Loucy (cell line): ENCODE measurements around the gene TMEM238.

Experiments used
- EZH2phosphoT487 ChIP-seq: fragments of 200-600 bp; IDR thresholded peaks from 2 replicates; pipeline ENCODE4 v1.6.1; 2018; ENCODE audit warnings: antibody characterized with exemption, mild to moderate bottlenecking, moderate library complexity, borderline replicate concordance
- TF ChIP-seq, protein P1 (sequence below): fragments of 200-600 bp; sonication (generic); conservative IDR thresholded peaks from 2 replicates; pipeline ENCODE4 v1.5.1; 2014; ENCODE audit warnings: mild to moderate bottlenecking, antibody characterized with exemption, low read length

- TF ChIP-seq, protein P1, sequence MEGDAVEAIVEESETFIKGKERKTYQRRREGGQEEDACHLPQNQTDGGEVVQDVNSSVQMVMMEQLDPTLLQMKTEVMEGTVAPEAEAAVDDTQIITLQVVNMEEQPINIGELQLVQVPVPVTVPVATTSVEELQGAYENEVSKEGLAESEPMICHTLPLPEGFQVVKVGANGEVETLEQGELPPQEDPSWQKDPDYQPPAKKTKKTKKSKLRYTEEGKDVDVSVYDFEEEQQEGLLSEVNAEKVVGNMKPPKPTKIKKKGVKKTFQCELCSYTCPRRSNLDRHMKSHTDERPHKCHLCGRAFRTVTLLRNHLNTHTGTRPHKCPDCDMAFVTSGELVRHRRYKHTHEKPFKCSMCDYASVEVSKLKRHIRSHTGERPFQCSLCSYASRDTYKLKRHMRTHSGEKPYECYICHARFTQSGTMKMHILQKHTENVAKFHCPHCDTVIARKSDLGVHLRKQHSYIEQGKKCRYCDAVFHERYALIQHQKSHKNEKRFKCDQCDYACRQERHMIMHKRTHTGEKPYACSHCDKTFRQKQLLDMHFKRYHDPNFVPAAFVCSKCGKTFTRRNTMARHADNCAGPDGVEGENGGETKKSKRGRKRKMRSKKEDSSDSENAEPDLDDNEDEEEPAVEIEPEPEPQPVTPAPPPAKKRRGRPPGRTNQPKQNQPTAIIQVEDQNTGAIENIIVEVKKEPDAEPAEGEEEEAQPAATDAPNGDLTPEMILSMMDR, result no peak
- TF ChIP-seq EZH2phosphoT487, result no peak
Observed at GRCh38 chr19:55392820-55393761, 9.0 kb upstream of the TMEM238 start.
